Gastroesophageal sphincter (tissue), 2 donors: ENCODE results near the gene PDZD4.

ENCODE experiments used
- EP300 ChIP-seq: sonication (generic); formaldehyde crosslinking; IDR thresholded peaks from one replicate; pipeline ENCODE4 v1.6.1; 2017; ENCODE audit warnings: antibody characterized with exemption, mild to moderate bottlenecking
- POLR2A ChIP-seq, 2 donors: fragments of 450-650 bp; IDR thresholded peaks; one replicate each; pipeline ENCODE4 v1.6.1; 2017; ENCODE audit warnings: antibody characterized with exemption in 2 of 2, mild to moderate bottlenecking in 2 of 2, moderate library complexity in 1 of 2

DNA sequence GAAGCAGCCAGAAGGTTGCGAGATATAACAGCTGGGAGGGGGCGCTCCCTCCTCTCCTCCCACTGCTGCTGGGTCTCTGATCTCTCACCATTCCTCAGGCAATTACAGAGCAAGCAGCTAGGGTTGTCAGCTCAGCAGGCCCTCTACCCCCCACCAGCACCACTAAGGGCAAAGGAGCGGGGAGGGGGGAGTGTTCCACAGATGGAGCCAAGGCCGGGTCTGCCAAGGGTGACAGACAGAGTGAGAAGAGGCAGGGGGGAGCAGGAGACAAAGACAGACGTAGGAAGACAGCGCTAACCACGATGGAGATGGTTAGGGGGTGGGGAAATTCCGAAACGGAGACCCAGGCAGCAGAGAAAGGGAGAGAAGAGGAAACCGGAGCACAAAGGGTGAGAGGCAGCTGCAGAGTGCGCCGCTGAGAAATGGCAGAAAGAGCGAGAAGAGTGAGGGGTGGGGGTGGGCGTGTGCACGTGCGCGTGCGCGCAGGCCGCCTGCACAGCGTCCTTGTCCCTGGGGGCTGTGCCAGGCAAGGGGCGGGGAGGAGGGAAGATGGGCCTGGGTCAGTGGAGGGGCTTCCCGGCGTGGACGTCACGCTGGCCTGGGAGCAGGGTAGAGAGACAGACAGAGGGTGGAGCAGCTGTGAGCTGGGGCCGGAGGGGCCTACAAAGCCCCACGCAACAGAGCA, 48.8 kb upstream of the PDZD4 start:
- TF ChIP-seq POLR2A (IDR thresholded peaks at IDR 0.05), result no peak
- no peak for TF ChIP-seq EP300
